NCI-H1417 treated with DMSO at 0.1 percent for 48 hours (cell line): ENCODE results near the gene ZSCAN4.

ENCODE experiments used
- DNase-seq: peaks from one replicate; lab custom pipeline; 2025; lab: John Stamatoyannopoulos, UW

ZSCAN4 gene, protein sequence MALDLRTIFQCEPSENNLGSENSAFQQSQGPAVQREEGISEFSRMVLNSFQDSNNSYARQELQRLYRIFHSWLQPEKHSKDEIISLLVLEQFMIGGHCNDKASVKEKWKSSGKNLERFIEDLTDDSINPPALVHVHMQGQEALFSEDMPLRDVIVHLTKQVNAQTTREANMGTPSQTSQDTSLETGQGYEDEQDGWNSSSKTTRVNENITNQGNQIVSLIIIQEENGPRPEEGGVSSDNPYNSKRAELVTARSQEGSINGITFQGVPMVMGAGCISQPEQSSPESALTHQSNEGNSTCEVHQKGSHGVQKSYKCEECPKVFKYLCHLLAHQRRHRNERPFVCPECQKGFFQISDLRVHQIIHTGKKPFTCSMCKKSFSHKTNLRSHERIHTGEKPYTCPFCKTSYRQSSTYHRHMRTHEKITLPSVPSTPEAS

DNA sequence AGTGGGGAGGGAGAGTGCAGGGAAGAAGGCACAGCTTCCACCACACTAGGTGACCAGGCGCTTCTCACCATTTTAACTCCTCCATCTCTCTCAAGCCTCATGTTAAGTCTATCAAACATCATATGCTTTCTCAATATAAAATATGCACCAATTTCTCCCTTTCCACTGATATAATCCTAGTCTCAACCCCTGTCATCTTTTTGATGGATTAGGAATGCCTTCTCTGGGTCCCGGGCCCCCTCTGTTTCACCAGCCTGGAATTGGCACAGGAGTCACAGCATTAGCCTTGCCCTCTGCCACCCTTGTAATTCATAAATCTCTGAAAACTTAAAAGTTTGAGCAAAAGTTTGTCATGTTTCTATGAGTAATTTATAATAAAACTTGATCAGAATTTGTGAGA lies at the start of gene ZSCAN4:
Gene ZSCAN4 (plus strand): TSS at position 301 of the 400 bp plus-strand sequence. CDS start 7,211 bp downstream, outside the sequence.
- no peak for DNase-seq

DNA sequence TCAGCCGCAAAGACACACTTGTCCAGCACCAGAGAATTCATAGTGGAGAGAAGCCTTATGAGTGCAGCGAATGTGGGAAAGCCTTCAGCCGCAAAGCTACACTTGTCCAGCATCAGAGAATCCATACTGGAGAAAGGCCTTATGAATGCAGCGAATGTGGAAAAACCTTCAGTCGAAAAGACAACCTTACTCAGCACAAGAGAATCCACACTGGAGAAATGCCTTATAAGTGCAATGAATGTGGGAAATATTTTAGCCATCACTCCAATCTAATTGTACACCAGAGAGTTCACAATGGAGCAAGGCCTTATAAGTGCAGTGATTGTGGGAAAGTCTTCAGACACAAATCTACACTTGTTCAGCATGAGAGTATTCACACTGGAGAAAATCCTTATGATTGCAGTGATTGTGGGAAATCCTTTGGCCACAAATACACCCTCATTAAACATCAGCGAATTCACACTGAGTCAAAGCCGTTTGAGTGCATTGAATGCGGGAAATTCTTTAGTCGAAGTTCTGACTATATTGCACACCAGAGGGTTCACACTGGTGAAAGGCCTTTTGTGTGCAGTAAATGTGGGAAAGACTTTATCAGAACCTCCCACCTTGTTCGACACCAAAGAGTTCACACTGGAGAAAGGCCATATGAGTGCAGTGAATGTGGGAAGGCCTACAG lies 47.9 kb upstream of the ZSCAN4 start:
- no peak for DNase-seq

DNA sequence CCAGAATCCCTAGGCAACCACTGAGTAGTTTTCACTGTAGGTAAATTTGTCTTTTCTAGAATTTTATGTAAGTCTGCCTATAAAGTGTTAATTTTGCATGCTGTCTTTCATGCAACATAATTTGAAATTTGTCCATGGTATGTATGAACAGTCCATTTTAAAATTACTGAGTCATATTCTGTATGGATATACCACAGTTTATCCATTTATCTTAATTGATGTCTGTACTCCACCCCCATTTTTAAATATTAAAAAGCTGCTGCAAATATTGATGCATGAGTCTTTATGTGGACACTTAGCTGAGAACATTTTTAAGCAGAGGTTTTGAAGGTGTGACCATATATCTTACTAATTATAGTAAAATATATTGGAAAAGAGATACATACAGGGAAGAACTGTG lies 45.6 kb upstream of the ZSCAN4 start:
- DNase-seq: no peak

DNA sequence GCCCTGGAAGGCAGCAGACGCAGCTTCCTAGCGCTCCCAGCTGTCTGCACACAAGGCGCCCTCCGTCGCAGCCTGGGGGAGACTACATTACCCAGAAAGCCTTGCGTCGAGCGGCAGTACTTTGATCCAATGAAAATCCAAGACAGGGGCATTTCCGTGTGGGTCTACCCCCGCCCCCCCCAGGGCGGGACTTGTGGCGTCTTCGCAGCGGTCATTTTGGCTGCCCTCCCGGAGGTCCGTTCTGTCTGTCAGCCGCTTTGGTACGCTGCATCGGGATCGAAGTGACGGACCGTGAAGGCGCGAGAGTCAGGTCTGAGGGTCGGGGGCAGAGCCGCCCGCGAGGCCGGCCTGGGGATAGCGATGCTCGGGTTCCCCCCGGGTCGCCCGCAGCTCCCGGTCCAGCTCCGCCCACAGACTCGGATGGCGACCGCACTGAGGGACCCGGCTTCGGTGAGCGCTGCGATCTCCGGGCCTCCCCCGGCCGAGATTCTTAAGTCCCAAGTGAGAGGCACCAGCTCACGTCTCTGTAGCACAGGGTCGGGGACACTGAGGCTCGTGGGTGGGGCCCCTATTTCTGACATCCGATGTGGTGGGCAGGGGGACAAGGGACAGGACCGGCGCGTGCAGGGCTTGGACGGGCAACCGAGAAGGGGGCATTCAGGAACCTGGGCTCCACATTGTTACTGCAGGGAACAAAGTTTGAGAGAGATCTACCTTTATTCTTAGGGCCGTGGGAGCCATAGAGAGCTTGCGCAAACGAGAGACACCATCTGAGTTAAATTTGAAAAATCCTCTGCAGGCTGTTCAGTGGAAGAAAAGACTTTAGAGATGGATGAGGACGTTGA lies 35.5 kb upstream of the ZSCAN4 start, which contains the start of gene ZNF211:
Gene ZNF211 (plus strand): TSS at position 182 of the 845 bp plus-strand sequence. CDS start 179 bp downstream, at position 361.
- DNase-seq: no peak

DNA sequence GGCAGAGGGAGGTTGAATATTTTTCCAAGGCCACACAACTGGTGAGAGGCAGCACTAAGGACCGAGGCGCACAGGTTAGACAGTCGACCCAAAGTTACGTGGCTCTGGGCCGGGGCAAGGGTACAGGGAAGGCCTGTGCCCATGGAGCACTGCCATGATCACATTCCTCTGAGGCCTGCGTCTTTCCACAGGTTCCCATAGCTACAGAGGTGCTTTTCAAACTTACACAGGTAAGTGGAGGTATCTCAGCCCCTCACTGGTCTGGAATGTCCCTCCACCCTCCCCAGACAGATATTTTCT lies 35.0 kb upstream of the ZSCAN4 start:
- no peak for DNase-seq

DNA sequence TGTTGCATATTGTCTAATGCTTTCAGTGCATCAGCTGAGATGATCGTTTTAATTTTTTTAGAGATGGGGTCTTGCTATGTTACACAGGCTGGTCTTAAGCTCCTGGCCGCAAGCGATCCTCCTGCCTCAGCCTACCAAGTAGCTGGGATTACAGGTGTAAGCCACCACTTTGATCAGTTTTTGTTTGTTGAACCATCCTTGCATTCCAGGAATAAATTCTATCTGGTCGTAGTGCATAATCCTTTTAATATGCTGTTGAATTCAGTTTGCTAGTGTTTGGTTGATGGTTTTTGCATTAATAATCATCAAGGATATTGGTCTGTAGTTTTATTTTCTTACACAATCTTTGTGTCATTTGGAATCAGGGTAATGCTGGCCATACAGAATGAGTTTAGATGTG lies 31.4 kb upstream of the ZSCAN4 start:
- no peak for DNase-seq

DNA sequence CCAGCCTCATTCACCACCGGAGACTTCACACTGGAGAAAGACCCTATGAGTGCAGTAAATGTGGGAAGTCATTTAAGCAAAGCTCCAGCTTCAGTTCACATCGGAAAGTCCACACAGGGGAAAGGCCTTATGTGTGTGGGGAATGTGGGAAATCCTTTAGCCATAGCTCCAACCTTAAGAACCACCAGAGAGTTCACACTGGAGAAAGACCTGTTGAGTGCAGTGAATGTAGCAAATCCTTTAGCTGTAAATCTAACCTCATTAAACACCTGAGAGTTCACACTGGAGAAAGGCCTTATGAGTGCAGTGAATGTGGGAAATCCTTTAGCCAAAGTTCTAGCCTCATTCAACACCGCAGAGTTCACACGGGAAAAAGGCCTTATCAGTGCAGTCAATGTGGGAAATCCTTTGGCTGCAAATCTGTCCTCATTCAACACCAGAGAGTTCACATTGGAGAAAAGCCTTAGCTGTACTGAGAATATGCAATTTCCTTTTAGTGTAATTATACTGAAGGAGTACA lies 27.0 kb upstream of the ZSCAN4 start:
- DNase-seq: no peak

DNA sequence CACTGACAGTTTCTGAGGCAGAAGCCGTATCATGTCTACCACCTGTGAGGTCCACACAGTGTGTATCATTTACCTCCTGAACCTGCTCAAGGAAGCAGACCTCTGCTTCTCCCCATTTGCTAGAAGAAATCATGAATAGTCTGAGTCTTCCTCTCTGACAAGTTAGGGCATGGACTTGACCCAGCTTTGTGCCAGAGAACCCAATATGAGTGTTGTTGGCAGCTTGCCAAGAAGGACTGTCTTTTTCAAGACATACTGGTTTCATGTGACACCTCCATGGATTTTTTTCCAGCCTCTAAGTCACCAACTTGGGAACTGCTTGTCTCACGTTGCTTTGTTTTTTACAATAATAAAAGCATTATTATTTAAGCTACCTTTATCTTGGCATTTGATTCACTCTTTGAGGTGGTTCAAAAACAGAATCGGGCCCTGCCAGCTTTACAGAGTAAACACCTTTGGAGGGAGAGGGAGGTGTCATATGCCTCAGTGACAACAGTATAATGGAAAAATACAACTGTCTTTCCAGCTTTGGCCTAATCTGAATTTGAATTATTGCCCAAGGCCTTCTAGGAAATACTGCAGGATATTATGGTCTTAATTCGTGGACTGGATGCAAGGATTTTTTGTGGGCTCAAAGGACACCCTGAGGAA lies 26.2 kb upstream of the ZSCAN4 start:
- no peak for DNase-seq

DNA sequence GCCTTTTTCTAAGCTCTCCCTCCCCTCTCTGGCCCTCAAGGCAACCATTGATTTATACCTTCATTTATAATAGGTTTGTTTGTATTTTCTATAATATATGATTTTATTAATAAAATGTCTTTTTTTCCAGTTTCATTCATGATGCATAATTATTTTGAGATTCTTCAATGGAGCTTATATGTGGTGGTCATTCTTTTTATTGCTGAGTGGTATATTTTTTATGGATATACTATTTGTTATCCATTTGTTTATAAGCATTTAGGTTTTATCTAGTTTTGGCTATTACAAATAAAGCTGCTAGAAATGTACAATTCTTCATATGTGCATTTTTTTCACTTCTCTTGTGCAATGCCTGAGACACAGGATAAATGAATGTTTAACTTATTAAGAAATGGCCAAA lies 25.0 kb upstream of the ZSCAN4 start:
- no peak for DNase-seq

DNA sequence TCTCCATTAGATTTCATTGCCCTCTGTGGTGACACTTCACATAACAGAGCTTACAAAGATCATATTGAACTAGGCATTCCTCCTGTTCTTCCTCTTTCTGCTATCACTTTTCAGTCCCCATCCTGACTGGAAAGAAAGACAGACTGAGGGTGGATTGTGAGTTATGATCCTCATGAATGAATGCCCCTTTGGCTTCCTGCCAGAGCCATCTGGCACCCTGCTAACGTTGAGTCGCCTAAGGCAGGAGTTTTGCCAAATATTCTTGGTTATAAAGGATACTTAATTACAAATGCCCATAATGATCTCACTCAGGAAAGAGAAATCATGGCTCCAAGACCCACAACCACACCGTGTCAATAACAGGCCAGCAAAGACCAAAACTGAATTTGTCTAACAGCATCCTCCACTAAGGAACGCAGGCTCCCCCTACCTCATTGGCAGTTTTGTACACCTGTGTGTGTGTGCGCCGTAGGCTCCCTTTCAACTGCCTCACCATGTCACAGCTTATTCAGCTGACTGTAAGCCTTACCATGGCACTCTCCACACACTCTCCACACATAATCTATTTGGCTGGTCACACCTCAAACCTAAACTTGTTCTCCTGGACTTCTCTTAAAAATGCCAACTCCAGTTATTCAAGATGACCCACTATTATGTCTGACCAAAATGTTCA lies 20.3 kb upstream of the ZSCAN4 start:
- no peak for DNase-seq

DNA sequence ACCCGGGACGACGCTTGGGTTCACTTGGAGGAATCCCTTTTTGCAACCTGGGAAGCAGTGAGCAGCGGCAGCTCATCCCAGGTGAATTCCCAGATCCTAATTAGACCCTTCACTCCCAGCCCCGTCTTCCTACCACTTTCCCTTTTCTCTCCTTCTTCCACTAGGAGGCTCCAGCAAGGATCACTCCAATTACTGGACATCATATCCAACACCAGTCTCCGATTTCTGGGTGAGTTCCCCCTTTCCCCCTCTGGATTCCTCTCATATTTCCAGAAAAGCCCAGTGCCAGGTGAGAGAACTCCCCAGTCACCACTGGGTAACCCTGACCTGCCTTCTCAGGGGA lies 17.1 kb upstream of the ZSCAN4 start:
- no peak for DNase-seq

DNA sequence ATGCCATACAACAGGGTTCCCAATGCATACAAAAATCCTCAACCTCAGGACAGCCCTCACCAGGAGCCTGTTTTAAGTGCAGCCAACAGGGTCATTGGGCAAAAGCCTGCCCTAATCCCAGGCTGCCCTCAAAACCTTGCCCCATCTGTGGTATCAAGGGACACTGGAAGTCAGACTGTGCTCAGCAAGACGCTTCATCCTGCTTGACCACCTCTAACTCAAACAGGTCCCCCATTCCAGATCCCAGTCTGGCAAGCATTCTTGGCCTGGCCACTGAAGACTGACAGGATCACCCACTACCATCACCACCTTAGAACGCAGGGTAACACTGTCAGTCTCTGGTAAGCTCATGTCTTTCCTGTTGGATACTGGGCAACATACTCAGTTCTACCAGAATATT lies 15.0 kb upstream of the ZSCAN4 start:
- no peak for DNase-seq

DNA sequence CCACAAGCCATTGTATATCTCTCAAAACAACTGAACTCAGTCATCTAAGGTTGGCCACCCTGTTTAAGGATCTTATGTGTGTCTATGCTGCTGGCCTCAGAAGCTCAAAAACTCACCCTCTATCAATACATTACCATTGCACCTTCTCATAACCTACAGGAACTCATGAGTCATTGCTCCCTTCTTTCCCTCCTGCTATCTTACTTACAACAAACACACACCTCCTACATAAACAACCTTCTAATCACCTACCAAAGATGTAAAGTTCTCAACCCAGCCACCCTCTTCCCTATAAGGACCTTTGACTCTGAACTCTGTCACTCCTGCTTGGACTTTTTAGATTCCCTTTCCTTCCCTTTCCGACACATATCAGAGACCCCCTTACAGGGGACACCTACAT lies 13.3 kb upstream of the ZSCAN4 start:
- no peak for DNase-seq

DNA sequence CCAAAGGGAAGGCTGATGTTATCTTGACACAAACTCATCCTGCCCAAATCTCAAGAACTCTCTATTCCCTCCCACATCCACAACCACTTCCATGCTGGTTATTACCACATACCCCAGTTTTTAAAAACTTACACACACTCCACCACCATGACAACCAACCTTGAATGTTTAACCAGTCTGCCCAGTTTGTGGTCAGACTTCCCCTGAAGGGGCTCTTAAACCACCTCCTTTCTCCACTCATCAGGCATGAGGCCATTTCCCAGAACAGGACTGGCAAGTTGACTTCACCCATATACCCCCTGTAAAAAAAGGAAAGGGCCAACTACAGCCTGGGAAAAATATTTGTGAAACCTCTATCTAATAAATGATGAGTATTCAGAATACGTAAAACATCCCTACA lies 12.4 kb upstream of the ZSCAN4 start:
- no peak for DNase-seq

DNA sequence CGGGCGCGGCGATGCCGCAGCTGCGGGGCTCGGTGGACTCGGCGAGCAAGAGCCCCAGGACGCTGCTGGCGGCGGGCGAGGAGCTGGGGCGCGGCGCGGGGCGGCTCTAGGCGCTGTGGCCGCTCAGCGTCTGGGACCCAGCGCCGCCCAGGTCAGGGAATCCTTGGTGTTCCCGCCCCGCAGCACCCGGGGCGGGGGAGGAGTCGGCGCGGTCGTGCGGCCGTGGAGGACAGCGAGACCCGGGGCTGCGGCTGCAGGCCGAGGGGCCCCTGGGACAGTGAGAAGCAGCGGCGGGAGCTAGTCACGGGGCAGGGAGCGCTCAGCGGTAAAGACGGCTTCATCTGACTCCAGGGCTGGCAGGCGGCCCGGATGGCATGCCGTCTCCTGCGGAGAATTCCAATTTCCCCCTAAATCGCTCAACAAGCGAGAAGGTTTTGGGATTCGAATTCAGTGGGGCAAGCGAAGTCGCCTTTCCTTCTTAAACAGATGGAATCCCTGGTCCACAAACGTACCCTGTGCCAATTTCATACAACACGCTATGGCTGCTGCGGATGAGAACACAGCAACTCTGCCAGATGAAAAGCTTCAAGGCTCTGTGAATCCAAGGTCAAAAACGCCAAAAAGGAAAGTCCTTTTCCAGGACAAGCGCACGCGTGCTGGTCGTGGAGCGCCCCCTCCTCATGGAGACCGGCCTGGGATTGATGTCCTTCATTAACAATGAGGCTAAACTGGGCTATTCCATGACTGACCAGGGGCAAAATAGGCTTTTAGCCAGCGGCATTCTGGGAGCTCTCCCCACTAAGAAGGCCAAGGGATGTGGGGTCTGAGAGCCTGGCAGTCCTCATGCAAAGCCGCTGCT lies 4.2 kb upstream of the ZSCAN4 start:
- DNase-seq: no peak

DNA sequence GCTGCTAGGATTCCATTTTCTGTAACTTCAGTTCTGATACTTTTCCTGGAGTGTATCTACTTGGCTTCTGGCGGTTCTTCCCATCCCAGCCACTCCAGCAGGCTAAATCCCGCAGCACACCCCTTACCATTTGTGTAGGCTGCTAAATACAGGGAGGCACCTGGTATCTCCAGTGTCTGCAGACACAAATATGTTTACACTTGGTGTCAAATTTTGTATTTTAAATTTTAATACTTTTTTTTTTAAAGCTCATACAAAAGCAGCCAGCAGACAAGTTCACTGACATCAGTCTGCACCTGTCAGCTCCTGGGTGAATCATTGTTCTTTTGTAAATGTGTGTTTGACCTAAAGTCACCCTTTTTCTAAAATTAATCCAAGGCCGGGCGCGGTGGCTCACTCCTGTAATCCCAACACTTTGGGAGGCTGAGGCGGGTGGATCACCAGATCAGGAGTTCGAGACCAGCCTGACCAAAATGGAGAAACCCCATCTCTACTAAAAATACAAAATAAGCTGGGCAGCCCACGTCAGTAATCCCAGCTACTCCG lies 3.4 kb upstream of the ZSCAN4 start:
- no peak for DNase-seq

DNA sequence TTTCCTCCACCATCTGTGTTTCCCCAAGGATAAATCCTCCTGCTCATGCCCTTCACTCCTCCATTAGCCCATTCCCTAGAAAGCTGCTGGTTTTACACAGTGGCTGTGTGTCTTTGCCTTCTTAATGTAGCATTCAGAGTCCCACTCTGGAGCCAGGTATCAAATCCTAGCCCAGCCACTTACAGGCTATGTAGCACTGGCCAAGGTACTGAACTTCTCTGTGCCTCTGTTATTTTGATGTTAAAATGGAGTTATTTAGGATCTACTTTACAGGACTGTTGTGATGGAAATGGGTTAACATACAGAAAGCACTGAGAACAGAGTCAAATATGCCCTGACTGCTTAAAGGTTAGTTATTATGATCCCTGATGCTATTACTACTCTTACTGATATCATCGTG lies 1.5 kb upstream of the ZSCAN4 start:
- DNase-seq: no peak

DNA sequence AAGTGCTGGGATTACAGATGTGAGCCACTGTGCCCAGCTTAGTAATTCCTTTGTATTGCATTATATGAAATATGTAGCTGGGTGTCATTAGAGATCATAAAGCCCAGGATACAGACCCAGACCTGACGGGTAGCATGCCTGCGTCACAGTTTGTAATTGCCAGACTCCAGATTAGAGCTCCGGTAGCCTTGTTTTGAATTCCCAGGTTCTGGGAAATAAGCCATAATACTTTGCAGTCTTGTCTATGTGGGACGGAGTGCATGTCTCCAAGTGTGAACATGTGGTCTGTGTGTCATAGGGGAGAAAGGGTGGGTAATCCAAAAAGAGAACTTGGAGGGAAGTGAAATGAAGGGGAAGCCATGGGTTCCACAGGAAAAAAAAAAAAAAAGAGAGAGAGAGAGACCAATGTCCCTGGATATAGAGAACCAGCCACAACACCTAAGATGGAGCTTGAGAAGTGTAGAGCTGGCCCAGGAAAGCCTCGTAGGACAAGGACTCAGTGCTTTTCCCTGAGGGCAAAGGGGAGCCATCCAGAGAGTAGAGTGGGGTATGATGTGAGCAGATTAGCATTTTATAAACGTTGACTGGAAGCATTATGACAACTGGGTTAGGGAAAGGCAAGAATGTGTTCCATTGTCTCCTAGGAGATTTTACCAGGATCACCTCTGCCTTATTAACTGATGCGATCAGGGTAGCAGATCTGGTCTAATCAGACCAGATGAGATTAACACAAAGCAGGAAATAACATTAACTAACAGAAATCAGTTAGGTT lies 2.6 kb downstream of the ZSCAN4 start:
- DNase-seq: no peak

DNA sequence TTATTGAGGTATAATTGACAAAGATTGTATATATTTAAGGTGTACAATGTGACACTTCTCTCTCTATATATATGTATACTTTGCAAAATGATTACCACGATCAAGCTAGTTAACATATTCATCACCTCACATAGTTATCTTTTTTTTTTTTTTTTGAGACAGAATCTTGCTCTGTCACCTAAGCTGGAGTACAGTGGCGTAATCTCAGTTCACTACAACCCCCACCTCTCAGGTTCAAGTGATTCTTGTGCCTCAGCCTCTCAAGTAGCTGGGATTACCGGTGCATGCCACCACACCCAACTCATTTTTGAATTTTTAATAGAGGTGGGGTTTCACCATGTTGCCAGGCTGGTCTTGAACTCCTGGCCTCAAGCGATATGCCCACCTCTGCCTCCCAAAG lies 3.7 kb downstream of the ZSCAN4 start:
- no peak for DNase-seq

DNA sequence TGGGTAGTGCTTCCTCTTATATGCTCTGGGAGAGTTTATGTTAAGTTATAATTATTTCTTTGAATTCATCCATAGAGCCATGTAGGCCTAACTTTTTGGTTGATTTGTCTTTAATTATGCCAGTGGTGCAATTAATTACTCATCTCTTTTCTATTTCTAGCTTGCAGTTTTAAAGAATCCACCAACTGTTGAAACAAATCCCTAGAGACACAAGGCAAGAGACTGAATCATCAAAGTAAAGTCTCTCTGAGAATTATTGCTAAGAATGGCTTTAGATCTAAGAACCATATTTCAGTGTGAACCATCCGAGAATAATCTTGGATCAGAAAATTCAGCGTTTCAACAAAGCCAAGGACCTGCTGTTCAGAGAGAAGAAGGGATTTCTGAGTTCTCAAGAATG lies 7.1 kb downstream of the ZSCAN4 start:
- no peak for DNase-seq
